Measurements from ENCODE around the gene INPP5A.

INPP5A gene

GRCh38 chr10:132627666-132628531 is 90.3 kb downstream of the INPP5A start:
- TF ChIP-seq CEBPB (IDR thresholded peaks at IDR 0.05) (no peak), USF1 (IDR thresholded peaks at IDR 0.05) (no peak), TEAD4 (IDR thresholded peaks at IDR 0.05) (no peak), YY1 (IDR thresholded peaks at IDR 0.05; ENCODE audit: low read depth) (no peak), MAX (IDR thresholded peaks at IDR 0.05) (no peak), FOXM1 (IDR thresholded peaks at IDR 0.05; ENCODE audit: borderline replicate concordance, low read depth) (no peak), TAF1 (IDR thresholded peaks at IDR 0.05; ENCODE audit: low read depth) (no peak), RAD21 (IDR thresholded peaks at IDR 0.05; ENCODE audit: low read depth) (no peak), CREB1 (IDR thresholded peaks at IDR 0.05; ENCODE audit: low read depth) (no peak), NFIC (IDR thresholded peaks at IDR 0.05) (no peak), TCF12 (IDR thresholded peaks at IDR 0.05; ENCODE audit: low read depth) (no peak), ZBTB7A (IDR thresholded peaks at IDR 0.05; ENCODE audit: low read depth) (no peak), EGR1 (IDR thresholded peaks at IDR 0.05) (no peak), EP300 (IDR thresholded peaks at IDR 0.05; ENCODE audit: borderline replicate concordance) (no peak)
- TF ChIP-seq, protein P1, sequence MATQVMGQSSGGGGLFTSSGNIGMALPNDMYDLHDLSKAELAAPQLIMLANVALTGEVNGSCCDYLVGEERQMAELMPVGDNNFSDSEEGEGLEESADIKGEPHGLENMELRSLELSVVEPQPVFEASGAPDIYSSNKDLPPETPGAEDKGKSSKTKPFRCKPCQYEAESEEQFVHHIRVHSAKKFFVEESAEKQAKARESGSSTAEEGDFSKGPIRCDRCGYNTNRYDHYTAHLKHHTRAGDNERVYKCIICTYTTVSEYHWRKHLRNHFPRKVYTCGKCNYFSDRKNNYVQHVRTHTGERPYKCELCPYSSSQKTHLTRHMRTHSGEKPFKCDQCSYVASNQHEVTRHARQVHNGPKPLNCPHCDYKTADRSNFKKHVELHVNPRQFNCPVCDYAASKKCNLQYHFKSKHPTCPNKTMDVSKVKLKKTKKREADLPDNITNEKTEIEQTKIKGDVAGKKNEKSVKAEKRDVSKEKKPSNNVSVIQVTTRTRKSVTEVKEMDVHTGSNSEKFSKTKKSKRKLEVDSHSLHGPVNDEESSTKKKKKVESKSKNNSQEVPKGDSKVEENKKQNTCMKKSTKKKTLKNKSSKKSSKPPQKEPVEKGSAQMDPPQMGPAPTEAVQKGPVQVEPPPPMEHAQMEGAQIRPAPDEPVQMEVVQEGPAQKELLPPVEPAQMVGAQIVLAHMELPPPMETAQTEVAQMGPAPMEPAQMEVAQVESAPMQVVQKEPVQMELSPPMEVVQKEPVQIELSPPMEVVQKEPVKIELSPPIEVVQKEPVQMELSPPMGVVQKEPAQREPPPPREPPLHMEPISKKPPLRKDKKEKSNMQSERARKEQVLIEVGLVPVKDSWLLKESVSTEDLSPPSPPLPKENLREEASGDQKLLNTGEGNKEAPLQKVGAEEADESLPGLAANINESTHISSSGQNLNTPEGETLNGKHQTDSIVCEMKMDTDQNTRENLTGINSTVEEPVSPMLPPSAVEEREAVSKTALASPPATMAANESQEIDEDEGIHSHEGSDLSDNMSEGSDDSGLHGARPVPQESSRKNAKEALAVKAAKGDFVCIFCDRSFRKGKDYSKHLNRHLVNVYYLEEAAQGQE (IDR thresholded peaks at IDR 0.05; ENCODE audit: low read depth) = no peak

GRCh38 chr10:132628966-132629900 is 91.6 kb downstream of the INPP5A start:
- TF ChIP-seq TEAD4 (IDR thresholded peaks at IDR 0.05) (no peak), FOXM1 (IDR thresholded peaks at IDR 0.05; ENCODE audit: borderline replicate concordance, low read depth) (no peak), TCF12 (IDR thresholded peaks at IDR 0.05; ENCODE audit: low read depth) (no peak), NFIC (IDR thresholded peaks at IDR 0.05) (no peak), USF1 (IDR thresholded peaks at IDR 0.05) (no peak), EGR1 (IDR thresholded peaks at IDR 0.05) (no peak), EP300 (IDR thresholded peaks at IDR 0.05; ENCODE audit: borderline replicate concordance) (no peak), ZBTB7A (IDR thresholded peaks at IDR 0.05; ENCODE audit: low read depth) (no peak), YY1 (IDR thresholded peaks at IDR 0.05; ENCODE audit: low read depth) (no peak), CEBPB (IDR thresholded peaks at IDR 0.05) (no peak), MAX (IDR thresholded peaks at IDR 0.05) (no peak), CREB1 (IDR thresholded peaks at IDR 0.05; ENCODE audit: low read depth) (no peak), RAD21 (IDR thresholded peaks at IDR 0.05; ENCODE audit: low read depth) (no peak), TAF1 (IDR thresholded peaks at IDR 0.05; ENCODE audit: low read depth) (no peak)
- TF ChIP-seq, protein P1 (IDR thresholded peaks at IDR 0.05; ENCODE audit: low read depth) = no peak

GRCh38 chr10:132630156-132630555 is 92.6 kb downstream of the INPP5A start:
- TF ChIP-seq FOXM1 (IDR thresholded peaks at IDR 0.05; ENCODE audit: borderline replicate concordance, low read depth) (no peak), TAF1 (IDR thresholded peaks at IDR 0.05; ENCODE audit: low read depth) (no peak), TEAD4 (IDR thresholded peaks at IDR 0.05) (no peak)

GRCh38 chr10:132630666-132631337 is 93.2 kb downstream of the INPP5A start:
- no peak for TF ChIP-seq USF1 (IDR thresholded peaks at IDR 0.05)
- no peak for TF ChIP-seq TAF1 (IDR thresholded peaks at IDR 0.05; ENCODE audit: low read depth)
- TF ChIP-seq CEBPB (IDR thresholded peaks at IDR 0.05) = no peak
- no peak for TF ChIP-seq RAD21 (IDR thresholded peaks at IDR 0.05; ENCODE audit: low read depth)
- TF ChIP-seq ZBTB7A (IDR thresholded peaks at IDR 0.05; ENCODE audit: low read depth) = no peak
- TF ChIP-seq FOXM1 (IDR thresholded peaks at IDR 0.05; ENCODE audit: borderline replicate concordance, low read depth) = no peak
- TF ChIP-seq TEAD4 (IDR thresholded peaks at IDR 0.05) = no peak
- no peak for TF ChIP-seq MAX (IDR thresholded peaks at IDR 0.05)
- TF ChIP-seq, protein P1 (IDR thresholded peaks at IDR 0.05; ENCODE audit: low read depth) = no peak
